RPMI8226 (cell line): ENCODE results near the gene BLOC1S1.
A peak's percentile ranks its signal among the peaks of the same experiment; 100 is the strongest.

Source experiments
- DNase-seq: peaks from one replicate; pipeline ENCODE4 v3.0.0-alpha.2; 2015

BLOC1S1 gene

DNA sequence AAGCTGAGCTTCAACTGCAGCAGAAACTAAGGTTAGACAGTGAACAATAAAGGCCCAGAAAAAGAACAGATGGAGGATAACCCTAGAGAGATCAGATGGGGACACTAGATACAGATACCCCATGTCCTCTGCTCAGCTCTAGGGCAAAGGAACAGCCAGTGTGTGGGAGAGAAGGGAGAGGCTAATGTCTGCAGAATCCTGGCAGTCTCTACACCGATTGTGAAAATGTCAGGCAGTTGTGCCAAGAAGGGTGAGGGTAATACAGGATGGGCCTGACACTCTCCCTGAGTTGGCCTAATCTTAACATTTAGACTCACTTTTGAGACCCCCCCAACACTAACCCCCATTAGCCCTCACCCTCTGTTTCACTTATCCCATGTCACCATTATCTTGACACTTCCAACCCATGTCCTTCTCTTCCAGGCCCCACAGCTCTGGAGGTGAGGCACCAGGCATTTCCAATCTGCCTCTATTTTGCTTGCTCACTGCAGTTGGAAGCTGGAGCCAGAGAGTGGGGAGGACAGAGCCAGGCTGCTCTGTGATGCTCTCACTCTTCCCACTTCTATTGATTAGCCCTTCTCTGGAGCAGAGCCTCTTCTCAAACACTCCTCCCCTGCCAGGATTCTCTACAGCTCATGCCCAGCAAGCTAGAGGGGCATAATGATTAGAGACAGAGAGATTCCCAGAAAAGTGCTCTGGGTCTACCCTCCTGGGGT lies 3.0 kb upstream of the BLOC1S1 start:
- no peak for DNase-seq

GRCh38 chr12:55713721-55714120 lies 2.1 kb upstream of the BLOC1S1 start:
- DNase-seq = no peak

DNA sequence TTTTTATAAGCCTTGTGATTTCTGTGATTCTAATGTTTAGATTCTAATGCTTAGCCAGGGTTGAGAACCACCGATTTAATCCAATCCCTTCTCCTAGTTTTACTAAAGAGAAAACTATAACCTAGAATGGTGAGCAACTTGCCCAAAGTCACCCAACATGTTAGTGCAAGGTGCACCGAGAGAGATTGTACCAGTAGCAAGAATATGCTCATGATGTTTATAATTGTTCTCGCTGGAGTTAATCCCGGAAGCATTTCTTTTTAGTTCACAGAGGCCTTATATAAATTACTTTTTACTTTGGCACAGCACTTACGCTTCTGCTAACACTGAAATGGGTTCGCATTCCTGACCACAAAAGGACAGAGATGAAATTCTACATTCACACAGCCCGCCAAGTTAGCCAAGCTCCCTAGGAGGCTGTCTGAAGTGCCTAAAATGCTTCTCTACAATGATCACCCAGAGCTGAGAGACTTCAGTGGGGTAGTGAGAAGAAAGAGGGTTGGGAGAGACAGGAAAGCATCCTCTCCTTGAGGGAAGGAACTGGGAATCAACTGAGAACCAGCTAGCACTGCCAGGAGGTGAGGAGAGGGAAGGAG lies 579 bp upstream of the BLOC1S1 start:
- no peak for DNase-seq

- no peak for DNase-seq
Observed at GRCh38 chr12:55716582-55716957, 724 bp downstream of the BLOC1S1 start.

GRCh38 chr12:55717011-55718007 lies 1.5 kb downstream of the BLOC1S1 start:
- DNase-seq = no peak

GRCh38 chr12:55718015-55718414 lies 2.2 kb downstream of the BLOC1S1 start:
- no peak for DNase-seq

DNA sequence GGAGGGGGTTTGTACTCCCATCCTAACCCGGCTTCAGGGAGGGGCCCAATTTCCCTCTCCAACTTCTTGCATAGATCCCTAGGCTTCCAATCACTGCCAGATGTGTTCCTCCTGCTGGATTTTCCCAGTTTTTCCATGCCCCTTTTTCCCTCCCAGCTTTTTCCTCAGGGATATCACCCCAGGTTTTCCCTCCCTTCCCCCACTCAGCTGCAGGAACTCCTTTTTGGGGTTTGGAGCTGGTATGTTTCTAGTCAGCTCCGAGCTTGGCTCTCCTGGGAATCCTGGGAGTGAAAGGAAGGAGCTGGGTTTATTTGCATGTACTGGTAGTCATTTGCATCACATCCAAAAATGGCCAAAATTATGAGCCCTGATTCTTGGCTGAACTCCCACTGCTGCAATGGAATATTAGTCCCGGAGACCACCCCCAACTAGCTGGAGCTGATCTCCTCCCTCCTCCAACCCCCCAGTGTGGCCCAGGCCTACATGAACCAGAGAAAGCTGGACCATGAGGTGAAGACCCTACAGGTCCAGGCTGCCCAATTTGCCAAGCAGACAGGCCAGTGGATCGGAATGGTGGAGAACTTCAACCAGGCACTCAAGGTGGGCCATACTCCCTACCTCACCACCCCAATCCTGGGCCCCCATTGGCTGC lies 2.9 kb downstream of the BLOC1S1 start:
- DNase-seq = no peak

DNA sequence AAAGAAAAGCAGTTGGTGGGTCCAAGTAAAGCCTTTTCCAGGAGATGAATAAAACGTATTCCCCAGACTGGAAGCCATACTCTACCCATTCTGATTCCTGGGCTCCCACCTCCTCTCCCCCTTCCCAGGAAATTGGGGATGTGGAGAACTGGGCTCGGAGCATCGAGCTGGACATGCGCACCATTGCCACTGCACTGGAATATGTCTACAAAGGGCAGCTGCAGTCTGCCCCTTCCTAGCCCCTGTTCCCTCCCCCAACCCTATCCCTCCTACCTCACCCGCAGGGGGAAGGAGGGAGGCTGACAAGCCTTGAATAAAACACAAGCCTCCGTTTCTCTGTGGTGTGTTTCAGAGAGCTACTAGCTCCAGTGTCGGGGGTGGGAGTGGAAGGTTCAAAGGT lies 3.5 kb downstream of the BLOC1S1 start:
- DNase-seq = no peak

- no peak for DNase-seq
Observed at GRCh38 chr12:55720071-55720564, 4.3 kb downstream of the BLOC1S1 start, which contains the start of gene RDH5. TSS of gene RDH5 (plus strand) at chr12:55720393. CDS start at chr12:55721185, 792 bp downstream.

- peak; percentile 47 for DNase-seq
Observed at GRCh38 chr12:55720894-55721444, 5.1 kb downstream of the BLOC1S1 start.

DNA sequence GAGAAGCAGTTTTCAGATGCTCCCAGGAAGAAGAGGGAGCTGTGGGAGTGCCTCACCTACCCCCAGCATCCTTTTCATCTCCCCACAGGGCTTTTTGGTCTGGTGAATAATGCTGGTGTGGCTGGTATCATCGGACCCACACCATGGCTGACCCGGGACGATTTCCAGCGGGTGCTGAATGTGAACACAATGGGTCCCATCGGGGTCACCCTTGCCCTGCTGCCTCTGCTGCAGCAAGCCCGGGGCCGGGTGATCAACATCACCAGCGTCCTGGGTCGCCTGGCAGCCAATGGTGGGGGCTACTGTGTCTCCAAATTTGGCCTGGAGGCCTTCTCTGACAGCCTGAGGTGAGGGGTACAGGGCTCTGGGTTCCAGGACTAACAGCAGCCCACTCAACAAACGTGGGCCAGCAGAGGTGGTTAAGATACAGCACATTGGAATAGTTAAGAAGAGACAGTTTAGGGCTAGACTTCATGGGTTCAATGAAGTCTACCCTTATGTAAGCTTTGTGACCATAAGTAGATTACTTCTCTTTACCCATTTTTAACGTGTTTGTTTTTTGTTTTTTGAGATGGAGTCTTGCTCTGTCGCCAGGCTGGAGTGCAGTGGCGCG lies 5.9 kb downstream of the BLOC1S1 start:
- DNase-seq = no peak

DNA sequence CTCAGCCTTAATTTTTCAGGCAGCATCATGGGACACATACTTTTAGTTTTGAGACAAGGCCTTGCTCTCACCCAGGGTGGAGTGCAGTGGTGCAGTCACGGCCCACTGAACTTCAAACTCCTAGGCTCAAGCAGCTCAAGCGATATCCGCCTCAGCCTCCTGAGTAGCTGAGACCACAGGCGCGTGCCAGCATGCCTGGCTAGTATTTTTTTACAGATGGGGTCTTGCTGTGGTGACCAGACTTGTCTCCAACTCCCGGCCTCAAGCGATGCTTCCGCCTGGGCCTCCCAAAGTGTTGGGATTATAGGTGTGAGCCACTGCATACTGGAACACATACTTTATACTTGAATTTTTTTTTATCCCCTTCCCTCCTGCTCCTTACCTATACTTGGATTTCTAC lies 7.1 kb downstream of the BLOC1S1 start:
- no peak for DNase-seq

DNA sequence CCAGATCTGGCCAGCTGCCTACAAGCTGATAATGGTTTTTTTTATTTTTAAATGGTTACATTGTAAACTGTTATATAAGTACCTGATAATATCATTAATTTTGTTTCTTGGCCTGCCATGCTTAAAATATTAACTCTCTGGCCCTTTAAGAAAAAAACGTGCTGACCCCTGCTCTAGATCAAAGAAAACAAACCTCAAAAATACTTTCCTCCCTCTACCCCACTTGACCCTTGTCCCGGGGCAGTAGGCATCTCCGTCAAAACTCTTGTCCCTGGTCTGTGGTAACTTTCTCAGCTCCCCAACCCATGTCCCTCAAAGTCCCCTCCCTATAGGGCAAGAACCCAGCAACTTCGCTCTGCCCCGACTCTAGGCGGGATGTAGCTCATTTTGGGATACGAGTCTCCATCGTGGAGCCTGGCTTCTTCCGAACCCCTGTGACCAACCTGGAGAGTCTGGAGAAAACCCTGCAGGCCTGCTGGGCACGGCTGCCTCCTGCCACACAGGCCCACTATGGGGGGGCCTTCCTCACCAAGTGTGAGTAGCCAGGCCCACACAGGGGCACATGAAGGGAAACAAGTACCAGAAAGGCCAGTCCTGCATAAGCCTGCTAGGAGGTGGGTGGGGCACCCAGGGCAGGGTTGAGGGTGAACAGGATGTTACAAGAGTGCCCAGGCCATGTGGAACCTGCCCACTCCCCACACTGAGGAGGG lies 7.8 kb downstream of the BLOC1S1 start:
- no peak for DNase-seq

- DNase-seq = peak; percentile 68
Observed at GRCh38 chr12:55724226-55724939, 8.5 kb downstream of the BLOC1S1 start.

DNA sequence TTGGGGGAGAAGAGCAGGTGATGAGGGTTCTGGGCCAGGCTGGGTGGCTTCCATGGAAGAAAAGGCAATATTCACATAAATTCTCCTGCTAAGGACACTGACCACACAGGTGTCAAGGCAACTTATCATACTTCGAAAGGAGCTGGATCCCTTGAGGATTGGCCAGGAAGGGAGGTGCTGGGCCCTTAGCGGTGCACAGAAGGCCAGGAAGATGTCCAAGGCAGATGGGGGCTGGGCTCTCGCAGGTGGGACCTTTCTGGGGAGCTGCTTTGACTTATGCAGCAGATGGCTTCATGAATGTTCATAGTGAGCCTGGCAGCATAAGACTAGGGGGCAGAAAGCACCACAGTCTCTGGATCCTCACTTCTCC lies 9.1 kb downstream of the BLOC1S1 start:
- DNase-seq = no peak

DNA sequence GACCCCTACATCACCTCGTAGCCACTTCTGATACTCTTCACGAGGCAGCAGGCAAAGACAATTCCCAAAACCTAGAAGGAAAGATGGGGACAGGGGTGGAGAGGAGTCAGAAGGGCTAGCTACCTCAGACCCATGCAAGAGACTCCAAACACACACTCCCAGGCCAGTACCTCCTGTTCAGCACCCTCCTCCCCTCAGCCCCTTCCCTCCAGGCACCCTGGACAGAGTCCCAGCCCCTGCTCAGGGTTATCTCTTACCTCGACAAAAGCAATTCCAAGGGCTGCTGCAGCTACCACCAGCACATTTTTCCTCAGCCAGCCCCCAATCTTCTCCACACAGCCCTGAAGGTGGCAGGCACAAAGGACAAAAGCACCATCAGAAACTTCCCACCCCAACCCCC lies 9.7 kb downstream of the BLOC1S1 start:
- DNase-seq = no peak

DNA sequence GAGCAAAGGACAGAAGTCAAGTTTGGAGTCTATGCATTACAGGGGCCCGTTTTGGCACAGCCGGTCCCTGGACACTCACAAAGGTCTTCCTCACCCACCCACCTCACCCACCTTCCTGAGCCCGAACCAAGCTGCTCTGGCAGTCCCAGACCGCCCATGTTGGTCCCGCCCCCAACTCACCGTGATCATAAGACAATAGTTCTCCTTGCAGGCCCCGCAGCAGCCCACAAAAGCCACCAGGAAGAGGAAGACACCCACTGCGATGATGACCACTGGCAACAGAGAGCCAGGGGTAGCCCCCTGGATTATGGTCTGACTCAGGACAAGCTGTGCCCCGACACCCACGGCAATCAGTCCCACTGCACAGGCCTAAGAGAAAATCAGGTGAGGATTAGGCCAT lies 11.1 kb downstream of the BLOC1S1 start:
- DNase-seq = no peak

GRCh38 chr12:55727643-55728185 lies 11.9 kb downstream of the BLOC1S1 start:
- DNase-seq = no peak

GRCh38 chr12:55728186-55728938 lies 12.5 kb downstream of the BLOC1S1 start:
- DNase-seq = peak; percentile 38
